ENCODE data around the gene F5.

- TF ChIP-seq POLR2AphosphoS5 (IDR thresholded peaks at IDR 0.05; ENCODE audit: low read depth, low read length) (no peak), POLR2A (IDR thresholded peaks at IDR 0.05; ENCODE audit: low read depth, low read length) (no peak), TAF1 (IDR thresholded peaks at IDR 0.05; ENCODE audit: borderline replicate concordance, low read depth, low read length) (no peak)
Observed at GRCh38 chr1:169494343-169494742, 91.9 kb downstream of the F5 start.
